Posterior vena cava (tissue), 2 donors: Measurements from ENCODE around the gene TFF2. TPM values are rescaled to one million over a fixed set of nuclear protein-coding genes. Genes with fewer than 3 reads are reported as not detected.

Experiments used
- DNase-seq: peaks from one replicate; pipeline ENCODE4 v3.0.0-alpha.2; 2020; ENCODE audit warnings: low spot score
- intact Hi-C, 2 donors: fragments of 100-400 bp; cut with DNase I; formaldehyde crosslinking; loops; one replicate each; pipeline versions ENCODE4 v1.14.1 to v1.14.2; 2022 to 2023
- total RNA-seq, 2 donors: library from RNA; stranded (reverse); fragmentation: NEBNext Ultra II Directional; extraction: Animal tissue kit (Norgen Biotek cat#: 25700); gene quantifications; one replicate each; pipeline ENCODE4 v1.2.1, GENCODE V29; 2021
- donor health status: DM: yes; HTN: yes; CAD: no.
- donor health status: DM: yes; HTN: yes; CAD: no.

TFF2 gene
- total RNA-seq, 2 donors from 2014 or later: not detected

DNA sequence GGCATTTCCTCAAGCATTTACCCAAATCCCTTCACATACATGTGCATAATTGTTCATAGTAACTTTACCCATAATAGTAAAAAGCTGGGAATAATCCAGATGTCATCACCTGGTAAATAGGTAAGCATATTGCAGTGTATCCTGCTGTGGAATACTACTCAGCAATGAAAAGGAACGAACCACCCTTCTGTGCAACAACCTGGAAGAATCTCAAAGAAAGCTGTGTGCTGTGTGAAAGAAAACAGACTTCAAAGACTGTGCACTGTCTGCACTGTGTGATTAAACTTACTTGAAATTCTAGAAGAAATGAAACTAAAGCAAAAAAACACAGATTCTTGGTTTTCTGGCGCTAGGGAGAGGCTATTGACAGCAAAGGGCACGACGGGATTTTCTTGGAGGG is 13.5 kb downstream of the TFF2 start:
- intact Hi-C loops: no loop called here
- no peak for DNase-seq

- peak; percentile 40 for DNase-seq
- intact Hi-C loops: no loop called here
These were observed 14.7 kb downstream of the TFF2 start for GRCh38 chr21:42336054-42336453.

DNA sequence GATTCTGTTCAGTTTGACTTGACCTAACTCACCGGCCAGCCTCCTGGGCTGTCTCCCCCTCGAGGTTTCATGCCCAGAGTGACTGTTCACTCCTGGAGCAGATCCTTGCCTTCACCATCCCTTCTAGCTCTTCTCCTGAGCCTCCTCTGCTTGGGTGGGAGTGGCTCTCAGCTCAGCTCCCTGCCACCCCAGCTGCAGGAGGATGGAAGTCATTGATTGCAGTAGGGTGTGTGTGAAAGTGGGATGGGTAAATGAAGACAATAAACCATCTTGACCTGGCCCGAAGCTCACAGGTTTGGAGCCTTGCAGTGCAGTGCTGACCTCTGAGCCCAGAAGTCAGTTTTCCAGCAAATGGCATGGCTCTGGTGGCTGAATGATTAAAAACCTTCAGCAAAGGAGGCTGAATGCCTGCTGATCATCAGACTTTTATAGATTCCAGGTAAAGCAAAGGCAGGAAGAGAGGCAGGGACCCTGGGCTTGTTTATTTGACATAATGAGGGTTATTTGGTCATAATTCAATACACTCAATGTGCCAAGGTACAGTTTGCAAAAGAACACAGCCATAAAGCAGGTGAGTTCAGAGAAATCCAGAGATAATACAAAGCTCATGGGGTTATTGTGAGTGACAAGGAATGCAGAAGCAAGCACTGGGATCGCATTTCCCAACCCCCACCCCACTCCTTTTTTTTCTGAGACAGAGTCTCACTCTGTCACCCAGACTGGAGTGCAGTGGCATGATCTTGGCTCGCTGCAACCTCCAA is 18.1 kb downstream of the TFF2 start:
- DNase-seq: no peak
- intact Hi-C loops: no loop called here

DNA sequence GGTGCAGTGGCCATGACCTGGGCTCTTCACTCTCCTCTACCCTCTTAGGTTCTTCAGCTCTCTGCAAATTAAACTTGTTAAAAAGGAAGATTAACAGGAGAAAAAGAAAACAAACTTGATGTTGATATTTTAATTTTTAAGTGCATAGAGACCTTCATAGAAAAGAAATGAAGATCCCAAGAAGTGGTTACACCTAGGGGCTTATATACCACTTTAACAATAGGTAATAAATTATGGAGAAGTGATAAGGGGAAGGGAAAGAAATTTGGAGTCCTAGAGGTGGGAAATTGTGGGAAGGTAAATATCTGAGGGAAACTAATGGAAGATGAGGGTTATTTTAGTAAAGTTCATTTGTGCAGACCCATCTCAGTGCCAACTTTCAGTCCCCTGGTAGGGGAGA is 19.1 kb downstream of the TFF2 start:
- intact Hi-C loops: no loop called here

DNA sequence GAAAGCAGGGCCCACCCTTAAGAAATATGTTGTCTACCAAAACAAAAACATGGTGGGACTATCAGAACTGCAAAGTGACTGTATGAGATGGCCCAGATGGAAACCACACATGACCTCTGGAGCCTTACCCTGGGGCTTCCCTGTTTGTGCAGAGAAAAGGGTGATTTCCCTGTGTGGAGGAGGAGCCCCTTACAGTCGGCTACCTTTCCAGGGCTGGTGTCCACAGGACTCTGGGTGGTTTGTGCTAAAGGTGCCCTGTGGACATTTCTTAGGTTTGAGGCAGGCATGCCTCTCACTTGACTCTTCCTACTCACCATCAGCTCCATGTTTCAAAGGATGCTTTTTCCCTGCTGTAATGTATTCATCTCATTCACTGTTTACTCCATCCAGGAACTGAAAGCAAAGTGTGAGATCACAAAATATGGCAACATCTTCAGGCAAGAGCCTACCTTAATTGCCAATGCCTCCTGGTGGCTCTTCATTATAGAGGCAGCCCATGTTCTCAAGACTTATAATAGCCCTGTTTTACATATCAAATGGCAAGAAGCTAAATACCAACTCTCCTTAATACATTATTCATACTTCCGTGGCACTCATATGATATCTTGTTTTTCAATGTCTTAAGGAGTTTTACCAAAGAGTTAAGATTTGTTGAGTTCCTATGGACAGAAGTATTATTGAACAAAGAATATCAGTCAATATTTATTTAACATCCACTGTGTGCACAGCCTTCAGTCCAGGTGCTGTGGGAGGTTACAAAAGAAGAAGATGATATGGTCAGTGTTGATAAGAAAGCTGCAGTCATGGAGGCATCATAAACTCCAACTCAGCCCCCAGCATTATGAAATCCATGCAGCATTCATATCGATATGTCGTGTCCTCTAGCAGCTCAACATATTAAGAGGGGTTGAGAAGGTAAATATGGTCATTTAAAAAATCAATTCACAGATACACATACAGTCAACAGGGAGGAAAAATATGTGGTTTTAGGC is 20.1 kb downstream of the TFF2 start:
- intact Hi-C loops: no loop called here
- no peak for DNase-seq

More for the DNA sequence above, 19.1 kb downstream of the TFF2 start:
- no peak for DNase-seq

- intact Hi-C loops: no loop called here
- DNase-seq: no peak
These were observed 25.9 kb downstream of the TFF2 start for GRCh38 chr21:42324896-42325295.

- intact Hi-C loops: no loop called here
- DNase-seq: no peak
These were observed 28.9 kb downstream of the TFF2 start for GRCh38 chr21:42321845-42322244.

- no peak for DNase-seq
- intact Hi-C loops: no loop called here
These were observed 29.6 kb downstream of the TFF2 start for GRCh38 chr21:42321231-42321630.

- intact Hi-C loops: no loop called here
- DNase-seq: no peak
These were observed 30.0 kb downstream of the TFF2 start for GRCh38 chr21:42320791-42321190.

DNA sequence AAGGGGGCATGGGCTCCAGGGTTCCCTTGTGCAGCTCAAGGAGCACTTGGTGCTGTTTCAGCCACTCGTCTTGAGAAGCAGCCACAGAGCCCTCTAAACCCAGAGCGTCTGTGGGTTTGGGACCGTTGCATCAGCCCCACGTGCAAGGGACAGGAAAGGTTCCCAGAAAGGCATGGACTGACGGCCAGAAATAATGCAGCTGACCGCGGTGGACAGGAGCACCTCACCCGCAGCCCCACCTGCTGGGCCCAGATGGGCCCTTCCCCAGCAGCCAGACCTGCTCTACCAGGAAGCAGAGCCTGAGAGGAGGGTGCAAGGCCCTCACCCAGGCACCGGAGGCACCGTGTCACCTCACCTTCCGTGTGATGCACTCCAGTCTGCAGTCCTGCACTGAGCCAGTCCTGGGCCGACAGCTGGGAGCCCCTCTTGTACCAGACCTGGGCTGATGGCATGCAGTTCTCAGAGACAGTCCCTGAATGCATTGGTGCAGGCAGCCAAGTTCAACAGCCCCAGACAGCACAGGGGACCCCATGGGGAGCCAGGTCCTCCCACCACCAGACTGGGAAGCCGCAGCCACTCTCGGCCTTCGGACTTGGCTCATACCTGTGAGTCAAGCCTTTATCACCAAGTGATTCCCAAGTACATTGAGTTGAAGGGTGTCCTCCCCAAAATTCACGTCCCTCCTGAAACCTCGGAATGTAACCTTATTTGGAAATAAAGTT is 30.8 kb downstream of the TFF2 start:
- DNase-seq: no peak
- intact Hi-C loops: no loop called here

- intact Hi-C loops: no loop called here
- DNase-seq: no peak
These were observed 31.4 kb downstream of the TFF2 start for GRCh38 chr21:42319376-42319775.

GRCh38 chr21:42317826-42318746 is 32.7 kb downstream of the TFF2 start:
- intact Hi-C loops: no loop called here
- no peak for DNase-seq

DNA sequence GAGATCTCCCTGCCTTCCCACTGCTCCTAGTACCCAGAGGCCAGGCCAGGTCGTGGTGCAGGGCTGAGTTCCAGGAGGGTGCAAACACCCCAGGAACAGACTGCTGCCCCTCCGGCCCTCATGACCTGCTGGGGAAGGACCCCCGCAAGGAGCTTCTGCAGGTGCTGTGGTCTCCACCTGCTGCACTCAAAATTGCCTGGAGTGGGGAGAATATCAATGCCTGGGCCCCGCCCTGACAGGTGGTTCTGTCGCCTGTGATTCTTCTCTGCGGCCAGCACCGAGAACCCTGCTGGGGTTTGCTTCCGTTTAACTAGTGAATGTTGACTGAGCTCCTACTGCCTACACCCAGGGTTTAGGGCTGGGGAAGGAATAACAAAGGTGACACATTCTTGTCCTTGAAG is 33.5 kb downstream of the TFF2 start:
- intact Hi-C loops: no loop called here
- no peak for DNase-seq

- intact Hi-C loops: no loop called here
- DNase-seq: no peak
These were observed 33.9 kb downstream of the TFF2 start for GRCh38 chr21:42316891-42317290.

DNA sequence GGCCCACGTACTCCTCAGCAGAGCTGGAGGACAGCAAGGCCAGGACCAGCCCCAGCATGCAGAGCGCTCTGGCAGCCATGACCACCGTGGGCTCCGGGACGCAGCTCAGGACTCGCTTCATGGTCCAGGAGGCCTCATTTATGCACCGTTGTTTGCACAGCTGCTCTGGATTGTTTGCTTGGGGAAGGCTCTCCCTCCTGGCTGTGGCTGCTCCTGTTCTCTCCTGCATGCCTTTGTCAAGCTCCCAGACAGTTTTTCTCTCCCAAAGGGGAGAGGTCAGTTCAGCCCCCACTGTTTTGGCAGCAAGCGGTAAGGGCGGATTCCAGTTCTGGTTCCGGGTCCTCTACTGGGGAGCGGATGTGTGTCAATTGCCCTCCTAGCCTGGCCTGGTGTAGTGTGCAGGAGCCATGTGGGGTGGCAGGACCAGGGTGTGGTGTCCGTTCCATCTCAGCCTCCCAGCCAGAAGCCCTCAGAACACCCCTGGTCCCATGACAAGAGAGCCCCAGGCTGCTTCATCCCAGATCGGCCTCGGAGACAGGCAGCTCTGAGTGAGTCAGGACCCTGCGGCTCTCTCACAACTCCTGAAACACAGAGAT is 35.4 kb downstream of the TFF2 start, which contains the start of gene TFF3:
TFF3 (minus strand) TSS at position 114 of the 596 bp plus-strand sequence; CDS start at position 79, 35 bp downstream.
- DNase-seq: no peak

GRCh38 chr21:42314616-42315295 is 36.0 kb downstream of the TFF2 start:
- intact Hi-C loops: no loop called here
- no peak for DNase-seq

More for the DNA sequence above, 35.4 kb downstream of the TFF2 start, which contains the start of gene TFF3:
- intact Hi-C loops: no loop called here

GRCh38 chr21:42313501-42313969 is 37.3 kb downstream of the TFF2 start:
- no peak for DNase-seq
- intact Hi-C loops: no loop called here
